ENCODE measurements around the gene ATP8B3.

DNA sequence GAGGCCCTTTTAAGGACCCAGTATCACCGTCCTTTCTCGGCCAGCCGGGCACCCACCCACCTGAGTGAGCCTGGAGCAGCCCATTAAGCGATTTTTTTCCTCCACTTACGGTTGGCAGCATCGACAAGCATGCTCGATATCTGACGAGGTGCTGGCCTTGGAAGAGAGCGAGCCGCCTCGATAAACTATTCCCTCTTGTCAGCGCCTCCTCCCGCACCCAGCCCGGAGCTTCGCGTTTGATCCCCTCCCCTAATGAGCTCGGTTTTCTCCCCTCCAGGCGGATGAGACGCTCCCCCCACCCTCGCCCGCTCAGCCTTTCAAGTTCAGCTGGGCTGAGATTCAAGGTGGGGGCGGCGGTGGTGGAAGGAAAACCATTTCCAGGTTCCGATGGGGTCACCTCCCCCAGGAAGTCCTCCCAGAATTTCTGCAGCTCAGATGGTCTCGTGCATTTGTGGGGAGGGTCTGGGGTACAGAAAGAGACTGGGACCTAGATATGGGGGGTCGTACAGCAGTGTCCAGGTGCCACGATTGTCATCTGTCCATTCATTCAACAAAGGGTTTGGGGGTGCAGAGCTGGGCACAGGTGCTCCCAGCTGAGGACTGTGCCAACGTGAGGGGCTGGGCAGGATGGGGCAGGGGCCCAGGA is 77.6 kb downstream of the ATP8B3 start:
- TF ChIP-seq, protein P1, sequence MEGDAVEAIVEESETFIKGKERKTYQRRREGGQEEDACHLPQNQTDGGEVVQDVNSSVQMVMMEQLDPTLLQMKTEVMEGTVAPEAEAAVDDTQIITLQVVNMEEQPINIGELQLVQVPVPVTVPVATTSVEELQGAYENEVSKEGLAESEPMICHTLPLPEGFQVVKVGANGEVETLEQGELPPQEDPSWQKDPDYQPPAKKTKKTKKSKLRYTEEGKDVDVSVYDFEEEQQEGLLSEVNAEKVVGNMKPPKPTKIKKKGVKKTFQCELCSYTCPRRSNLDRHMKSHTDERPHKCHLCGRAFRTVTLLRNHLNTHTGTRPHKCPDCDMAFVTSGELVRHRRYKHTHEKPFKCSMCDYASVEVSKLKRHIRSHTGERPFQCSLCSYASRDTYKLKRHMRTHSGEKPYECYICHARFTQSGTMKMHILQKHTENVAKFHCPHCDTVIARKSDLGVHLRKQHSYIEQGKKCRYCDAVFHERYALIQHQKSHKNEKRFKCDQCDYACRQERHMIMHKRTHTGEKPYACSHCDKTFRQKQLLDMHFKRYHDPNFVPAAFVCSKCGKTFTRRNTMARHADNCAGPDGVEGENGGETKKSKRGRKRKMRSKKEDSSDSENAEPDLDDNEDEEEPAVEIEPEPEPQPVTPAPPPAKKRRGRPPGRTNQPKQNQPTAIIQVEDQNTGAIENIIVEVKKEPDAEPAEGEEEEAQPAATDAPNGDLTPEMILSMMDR (IDR thresholded peaks at IDR 0.05), result no peak
- TF ChIP-seq POLR2A (IDR thresholded peaks at IDR 0.05), result no peak

Data from Peyer's patch (tissue), 4 donors.